HS-27A (cell line): ENCODE measurements around the gene SRD5A1.

Experiments
- DNase-seq: peaks from one replicate; pipeline ENCODE4 v3.0.0-alpha.2; 2012; ENCODE audit warnings: low read depth, missing footprints

Gene SRD5A1, protein sequence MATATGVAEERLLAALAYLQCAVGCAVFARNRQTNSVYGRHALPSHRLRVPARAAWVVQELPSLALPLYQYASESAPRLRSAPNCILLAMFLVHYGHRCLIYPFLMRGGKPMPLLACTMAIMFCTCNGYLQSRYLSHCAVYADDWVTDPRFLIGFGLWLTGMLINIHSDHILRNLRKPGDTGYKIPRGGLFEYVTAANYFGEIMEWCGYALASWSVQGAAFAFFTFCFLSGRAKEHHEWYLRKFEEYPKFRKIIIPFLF

DNA sequence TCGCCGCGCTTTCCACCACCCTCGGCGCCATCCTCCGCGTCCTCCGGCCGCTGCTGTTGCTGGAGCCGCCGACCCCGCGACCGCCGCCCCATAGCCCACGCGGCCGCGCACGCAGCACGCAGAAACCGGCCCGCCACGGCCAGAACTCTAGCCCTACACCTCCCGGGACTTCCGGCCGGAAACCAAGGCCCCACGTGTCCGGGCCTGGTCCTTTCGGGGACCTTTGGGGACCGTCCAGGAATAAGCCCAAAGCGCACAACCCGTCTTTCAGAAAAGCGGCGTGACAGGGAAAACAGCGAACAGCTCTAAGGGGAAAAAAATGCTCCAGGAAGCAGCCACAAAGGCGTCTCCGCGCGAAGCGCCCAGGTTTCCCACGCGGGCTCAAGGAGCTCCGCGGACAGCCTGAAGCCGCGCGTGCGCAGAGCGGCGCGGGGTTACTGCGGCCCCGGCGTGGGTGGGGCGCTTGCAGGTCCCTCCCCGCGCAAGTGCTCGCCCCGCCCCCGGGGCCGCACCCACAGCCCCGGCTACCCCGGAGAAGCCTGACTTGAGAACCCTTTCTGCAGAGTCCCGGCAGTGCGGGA, at the start of gene SRD5A1, which contains the start of gene NSUN2:
SRD5A1 (plus strand) TSS at position 553 of the 581 bp plus-strand sequence. CDS start 137 bp downstream, outside the sequence.
NSUN2 (minus strand) TSS at position 157 of the 581 bp plus-strand sequence; CDS start at position 92, 65 bp downstream.
- DNase-seq, result peak; percentile 87

DNA sequence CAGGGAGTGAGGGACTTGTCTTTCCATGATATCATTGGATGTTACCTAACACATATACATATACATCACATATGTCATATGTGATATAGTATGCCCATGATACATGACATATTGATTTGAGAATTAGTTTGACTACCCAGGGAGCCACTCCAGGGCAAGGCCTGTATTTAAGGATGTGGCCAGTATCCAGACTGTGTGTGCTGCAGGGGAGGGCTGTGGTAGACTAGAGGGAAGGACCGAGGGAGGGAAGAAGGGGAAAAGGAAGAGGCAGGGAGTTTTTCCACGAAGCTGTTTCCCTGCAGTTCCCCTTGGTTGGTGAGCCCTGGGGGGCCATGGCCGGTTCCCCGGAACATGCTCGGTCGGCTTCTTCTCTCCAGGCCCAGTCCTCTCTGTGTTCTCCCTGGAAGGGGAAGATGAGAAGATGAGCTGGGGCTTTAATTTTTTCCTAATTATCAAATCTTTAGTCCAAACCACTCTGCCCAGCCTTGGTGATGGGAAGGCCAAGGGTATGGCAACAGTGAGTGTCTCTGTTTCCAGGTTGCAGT, 49.1 kb upstream of the SRD5A1 start:
- DNase-seq, result no peak

DNA sequence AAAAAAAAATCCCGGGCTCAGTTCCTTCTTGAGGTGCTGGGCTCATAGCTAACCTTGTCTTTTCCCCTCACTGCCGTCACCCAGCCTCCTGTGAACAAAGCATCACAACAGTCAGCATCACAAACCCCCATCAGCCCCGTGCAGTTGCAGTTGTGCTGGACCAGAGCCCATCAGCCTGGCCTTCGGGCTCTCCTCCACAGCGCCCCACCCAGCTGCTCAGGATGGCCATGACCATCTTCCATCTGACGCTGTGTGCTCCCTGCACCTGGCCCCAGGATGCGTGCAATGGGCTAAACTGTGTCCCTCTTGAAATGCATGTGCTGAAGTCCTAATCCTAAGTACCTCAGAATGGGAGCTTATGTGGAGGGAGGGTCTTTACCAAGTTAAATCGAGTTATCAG, 48.5 kb upstream of the SRD5A1 start:
- no peak for DNase-seq

DNA sequence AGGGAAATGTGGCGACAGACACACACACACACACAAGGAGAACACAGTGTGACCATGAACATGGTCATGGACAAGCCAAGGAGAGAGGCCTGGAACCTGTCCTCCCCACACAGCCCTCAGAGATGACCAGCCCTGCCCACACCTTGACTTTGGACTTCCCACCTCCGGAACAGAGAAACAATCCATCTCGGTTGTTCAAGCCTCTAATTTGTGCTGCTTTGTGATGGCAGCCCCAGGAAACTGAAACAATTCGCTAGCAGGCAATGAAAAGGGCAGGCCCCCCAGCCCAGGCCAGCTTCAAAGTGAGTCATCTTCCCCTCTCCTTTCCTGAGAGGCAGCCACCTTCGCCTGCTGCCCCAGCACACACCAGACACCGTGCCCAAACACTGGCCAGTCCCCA, 48.1 kb upstream of the SRD5A1 start:
- DNase-seq, result no peak

DNA sequence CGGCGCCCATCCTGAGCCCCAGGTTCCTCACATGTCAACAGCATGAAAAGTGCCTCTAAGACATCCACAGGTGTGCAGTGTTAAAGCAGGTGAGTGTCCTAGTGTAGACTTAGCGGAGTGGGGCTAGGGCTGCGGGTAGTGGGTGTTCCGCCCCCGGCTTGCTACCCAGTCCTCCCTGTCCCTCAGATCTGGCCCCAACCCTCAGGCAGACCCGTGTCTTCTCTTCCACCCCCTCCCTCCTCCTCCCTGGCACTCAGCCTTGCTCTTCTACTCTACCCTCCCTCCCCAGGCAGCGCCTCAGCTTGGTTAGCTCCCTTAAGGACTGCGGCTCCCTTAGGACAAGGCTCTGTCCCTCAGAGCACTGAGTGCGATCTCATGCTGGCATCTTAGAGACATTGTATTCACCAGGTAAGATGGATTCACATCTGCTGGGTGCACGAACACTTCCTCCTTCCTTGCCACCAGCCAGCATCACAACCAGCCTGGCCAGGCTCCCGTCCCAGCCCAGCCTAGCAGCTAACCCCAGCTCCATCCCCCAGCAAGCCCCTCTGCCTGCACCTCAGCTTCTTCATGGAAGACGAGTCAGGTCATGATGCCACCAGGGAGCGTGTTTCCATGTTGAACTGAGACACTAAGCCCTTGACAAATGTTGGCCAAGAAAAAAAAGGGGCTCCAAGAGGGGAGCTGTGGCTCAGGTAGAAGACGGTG, 47.1 kb upstream of the SRD5A1 start:
- DNase-seq, result no peak

DNA sequence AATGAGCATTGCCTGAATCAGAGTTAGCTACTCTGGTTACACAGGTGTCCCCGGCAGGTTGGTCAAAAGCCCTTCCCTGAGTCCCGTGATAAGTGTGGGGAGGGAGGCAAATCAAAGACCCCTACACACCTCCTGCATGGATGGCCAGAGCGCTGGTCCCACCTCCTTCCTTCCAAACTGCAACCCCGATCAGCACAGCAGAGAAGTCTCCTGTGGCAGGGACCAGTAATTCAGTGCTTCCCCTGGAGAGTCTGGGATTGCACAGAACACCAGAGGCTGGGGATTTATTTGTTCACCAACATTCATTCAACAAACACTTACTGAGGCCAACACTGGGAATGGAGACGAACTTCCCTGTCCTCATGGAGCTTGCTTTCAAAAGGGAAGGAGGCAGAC, 46.6 kb upstream of the SRD5A1 start:
- no peak for DNase-seq

DNA sequence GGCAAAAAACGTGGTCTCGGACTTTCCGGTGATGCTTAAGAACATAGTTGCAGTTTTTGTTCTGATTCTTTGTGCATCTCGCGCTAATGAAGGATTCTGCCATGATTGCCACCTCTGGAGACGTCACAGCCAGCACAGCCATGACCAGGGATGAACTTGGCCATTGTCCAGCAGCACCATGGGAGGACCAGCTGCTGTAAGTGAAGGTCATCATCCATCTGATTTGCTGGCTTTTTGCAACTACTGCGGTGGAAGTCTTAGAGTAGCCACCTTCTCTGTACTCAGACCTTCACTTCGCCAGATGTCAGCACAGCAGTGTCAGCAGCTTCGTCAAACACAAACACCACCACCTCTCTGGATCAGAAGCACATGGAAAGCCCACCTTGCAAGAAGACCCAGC, 46.1 kb upstream of the SRD5A1 start:
- DNase-seq, result no peak

DNA sequence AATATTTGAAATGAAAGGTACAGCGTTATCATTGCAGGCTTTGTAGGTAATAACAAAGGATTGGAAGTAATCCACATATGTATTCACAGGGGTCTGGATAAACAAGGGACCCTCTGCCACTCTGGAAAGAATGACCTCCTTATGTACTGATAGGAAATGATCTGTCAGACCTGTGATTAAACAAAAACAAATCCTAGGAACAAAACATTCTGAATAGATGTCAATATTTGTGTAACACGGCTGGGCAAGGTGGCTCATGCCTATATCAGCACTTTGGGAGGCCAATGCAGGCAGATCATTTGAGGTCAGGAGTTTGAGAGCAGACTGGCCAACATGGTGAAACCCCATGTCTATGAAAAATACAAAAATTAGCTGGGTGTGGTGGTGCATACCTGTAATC, 42.7 kb upstream of the SRD5A1 start:
- DNase-seq, result no peak

DNA sequence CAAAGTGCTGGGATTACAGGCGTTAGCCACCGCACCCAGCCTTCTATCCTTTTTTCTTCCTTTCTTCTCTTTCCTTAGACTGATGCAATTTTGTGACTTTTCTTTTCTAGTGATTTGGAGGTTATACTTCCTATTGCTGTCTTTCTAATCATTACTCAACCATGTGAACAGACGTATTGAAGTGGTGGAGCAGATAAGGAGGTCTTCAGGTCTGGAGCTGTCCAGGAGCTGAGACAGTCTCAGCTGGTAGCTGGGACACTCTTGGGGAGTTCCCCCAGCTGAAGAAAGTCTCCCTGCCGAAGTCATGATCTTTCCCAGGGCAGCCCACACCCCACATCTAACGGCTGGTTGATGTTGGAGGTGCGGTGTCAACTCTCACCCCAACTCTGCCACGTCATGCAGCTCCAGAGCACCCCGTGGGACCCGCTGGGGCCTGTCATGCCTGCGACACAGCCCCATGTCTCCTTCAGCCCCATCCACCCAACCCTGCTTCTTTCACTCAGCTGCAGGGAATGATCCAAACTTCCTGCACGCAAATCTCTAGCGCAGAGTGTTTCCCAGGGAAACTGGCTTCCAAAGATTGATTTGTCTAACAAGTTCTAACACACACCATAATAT, 41.5 kb upstream of the SRD5A1 start:
- DNase-seq, result no peak

DNA sequence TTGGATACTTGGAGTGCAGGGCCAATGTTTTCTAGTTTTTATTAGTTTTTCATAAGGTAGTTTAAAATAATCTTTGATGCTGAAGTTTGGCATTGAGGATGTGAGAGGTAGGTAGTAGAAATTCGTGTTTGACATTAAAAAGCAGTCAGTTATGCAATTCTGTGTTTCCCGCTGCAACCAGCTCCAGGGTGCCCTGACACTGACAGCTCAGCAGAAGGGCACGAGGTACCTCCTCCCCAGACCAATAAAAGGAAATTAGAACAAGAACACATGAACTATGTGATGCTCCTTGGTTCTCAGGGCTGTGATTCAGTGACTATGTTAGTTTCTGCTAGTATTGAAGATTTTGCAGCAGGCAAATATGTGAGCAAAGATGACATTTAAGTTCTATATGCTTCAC, 40.6 kb upstream of the SRD5A1 start:
- no peak for DNase-seq

DNA sequence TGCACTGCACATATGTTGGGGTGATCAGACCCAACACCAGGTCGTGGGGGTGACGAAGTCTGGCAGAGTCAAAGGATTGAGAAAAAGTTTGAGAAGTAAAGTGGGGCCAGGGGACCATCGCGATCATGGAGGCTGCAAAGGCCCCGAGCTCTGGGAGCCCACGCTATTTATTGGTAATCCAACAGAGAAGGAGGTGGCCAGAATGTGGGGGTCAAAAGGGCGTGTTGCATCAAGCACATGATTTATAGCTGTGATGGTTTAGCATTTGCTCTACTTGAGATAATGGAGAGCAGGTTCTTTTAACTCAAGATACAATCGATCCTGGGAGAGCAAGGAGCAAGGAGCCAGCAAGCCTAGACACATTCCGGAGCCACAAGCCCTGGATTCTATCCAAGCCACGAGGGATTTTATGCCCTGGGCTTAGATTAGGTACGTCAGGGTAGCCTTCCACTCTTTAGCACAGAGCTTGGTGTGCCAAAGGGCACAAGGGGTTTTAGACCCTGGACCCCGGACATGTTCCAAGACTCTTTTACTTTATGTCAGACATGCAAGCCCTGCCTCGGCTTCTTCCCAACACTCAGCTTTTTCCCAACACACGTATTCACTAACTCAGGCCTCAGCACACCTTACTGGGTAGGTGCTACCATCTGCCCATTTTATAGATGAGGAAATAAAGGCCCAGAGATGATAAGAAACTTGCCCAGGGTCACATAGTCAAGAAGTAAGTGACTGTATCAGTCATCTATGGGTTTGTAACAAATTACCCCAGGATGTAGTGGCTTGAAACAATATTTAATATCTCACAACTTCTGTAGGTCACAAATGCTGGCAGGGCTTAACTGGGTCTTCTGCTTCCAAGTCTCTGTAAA, 39.9 kb upstream of the SRD5A1 start:
- DNase-seq, result no peak

DNA sequence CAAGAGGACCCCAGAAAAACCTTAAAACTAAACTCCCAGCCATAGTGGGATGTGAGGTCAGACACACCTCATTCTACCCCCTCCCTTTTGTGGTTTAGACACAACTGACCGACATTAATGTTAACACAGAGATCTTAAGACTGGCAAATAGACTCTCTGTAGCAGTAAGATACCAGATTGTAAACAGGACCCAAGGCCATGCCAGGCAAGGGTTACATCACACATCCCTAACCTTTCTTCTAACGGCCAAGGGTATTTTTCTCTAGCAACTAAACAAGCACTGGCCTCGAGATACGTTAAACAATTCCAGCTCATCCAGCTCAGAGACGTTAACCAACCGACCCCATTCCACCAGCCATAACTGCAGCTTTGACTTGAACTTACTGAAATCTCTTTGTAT, 39.2 kb upstream of the SRD5A1 start:
- no peak for DNase-seq

DNA sequence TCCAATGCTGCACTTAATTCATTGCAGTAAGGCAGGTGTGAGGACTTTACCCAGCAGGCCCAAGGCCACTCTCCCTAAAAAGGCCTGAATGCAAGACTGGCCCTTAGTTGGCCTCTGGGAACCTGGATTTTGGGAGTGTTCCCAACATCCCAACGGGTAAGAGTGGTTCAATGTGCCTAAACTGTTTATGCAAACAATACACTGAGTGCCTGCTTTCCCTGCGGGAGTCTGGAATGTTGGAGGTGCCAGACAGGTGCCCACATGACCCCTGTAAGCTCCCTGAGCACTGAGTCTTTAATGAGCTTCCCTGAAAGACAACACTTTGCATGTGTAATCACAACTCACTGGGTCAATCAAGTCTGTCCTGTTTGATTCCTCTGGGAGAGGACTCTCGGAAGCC, 37.8 kb upstream of the SRD5A1 start:
- DNase-seq, result no peak

DNA sequence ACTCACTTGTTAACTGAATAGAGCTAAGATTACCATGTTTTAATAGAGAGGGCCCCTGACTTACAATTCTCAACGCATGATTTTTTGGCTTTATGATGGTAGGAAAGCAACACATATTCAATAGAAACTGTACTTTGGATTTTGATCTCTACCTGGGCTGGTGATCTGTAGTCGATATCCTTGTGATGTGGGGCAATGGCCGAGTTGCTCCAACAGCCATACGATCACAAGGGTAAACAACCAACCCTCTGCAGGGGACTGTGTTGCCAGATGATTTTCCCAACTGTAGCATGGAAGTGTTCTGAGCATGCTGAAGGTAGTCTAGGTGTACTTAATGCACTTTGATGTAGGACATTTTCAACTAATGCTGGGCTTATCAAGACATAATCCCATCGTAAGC, 36.9 kb upstream of the SRD5A1 start:
- no peak for DNase-seq

DNA sequence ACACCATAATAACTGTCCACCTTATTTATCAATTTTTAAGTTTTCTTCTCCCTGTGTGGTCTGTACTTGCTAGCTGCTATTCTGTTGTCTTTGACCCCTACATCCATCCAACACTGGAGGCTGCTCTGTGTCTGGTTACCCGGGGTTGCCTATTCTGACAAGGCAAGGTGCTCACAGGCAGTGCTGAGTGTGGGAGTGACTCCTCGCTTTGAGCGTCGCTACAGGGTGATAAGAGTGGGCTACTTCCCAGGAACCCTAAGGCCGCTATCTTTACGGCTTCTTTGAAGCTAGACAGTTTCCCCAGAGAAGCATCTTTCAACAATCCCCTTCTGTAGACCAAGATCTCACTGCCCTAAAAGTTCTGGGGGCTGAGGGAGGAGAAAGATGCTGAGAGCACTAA, 35.7 kb upstream of the SRD5A1 start:
- no peak for DNase-seq

DNA sequence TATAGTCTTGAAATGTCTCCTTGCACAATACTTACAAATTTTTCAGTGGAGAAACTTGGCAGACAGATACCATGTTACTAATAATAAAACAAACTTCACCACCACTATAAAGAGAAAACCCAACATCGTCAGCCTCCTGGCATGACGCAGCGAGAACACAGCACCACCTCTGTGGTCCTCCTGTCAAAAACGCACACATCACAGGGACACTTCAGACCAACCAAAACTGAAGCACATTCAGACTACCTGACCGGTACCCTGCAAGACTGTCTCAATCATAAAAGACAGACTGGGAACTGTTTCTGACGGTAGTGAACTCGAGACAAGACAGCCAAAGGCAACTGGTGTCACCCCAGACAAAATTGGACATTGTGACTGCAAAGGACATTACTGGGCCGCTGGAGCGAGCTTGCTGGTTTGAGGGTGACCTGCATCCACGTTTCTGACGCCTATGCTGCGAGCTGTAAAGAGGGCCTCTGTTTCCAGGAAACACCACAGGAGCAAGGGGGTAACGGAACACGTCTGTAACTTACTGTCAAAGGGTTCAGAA, 34.8 kb upstream of the SRD5A1 start:
- no peak for DNase-seq

DNA sequence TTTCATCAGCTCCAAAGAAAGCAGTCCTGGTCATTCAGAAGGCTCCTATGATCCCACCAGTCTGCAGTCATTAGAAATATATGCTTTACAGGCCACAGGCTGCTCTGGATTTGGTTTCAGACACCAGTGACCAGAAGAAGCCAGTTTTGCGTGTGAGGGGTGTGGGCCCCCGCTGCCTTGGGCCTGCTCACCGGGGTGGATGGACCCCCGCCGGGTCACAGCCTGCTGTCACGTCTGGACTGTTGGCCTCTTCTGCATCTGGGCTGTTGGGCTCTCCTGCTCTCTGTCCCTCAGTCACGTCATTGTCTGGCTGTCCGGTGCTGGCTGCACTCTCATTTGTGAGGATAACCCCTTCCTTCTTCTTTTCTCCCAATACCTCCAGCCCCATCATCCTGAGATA, 33.5 kb upstream of the SRD5A1 start:
- DNase-seq, result no peak

DNA sequence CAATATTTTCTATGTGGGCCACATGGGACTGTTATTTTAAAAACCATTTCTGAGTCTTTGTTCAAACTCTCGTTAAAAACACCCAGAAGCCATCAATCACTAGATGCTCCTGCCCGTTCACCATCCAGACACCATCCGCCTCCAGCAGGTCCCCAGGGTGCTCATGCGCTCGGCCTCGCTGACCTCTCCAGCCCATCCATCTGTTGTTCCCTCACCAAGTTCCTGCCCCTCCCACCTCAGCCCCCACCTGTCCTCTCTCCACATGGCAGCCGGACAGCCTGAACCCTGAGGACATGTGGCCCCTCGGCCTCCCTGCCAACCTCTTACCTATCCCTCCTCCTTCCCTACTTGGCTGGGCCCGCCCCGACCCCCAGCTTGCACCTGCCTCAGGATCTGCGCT, 32.0 kb upstream of the SRD5A1 start:
- no peak for DNase-seq

DNA sequence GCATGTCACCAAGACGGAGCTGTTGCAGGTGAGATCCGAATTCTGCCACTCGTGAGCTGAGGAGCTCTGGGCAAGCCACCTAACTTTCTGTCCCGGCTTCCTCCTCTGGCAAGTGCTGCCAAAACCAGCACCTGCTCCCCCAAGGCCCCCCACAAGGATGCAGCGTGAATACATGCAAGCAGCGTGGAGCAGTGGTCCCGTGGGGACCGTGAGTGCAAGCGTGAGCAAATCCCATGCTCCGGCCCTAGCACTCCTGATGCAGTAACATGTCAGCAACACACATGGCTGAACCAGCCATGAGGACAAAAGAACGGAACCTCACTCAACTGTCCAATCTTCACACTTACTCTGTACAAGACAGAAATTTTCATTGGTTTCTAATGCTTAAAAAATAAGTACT, 31.4 kb upstream of the SRD5A1 start:
- no peak for DNase-seq

DNA sequence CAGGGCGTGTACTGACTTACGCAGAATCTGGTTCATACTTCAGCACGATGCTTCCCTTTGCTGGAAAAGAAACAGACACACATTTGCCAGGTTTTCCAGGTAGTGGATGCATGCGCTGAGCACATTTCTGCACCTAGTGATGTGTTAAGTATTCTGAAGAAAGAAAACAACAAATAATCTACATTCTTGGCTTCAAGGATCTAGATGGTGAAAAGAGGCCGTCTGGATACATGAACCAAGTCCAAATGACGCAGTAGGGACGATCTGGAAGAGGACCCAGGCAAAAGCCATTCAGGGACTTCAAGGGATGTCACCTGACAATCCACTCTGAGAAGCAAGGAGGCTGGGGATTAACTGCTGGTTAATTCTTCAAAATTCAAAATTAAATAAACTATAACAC, 30.8 kb upstream of the SRD5A1 start:
- no peak for DNase-seq

DNA sequence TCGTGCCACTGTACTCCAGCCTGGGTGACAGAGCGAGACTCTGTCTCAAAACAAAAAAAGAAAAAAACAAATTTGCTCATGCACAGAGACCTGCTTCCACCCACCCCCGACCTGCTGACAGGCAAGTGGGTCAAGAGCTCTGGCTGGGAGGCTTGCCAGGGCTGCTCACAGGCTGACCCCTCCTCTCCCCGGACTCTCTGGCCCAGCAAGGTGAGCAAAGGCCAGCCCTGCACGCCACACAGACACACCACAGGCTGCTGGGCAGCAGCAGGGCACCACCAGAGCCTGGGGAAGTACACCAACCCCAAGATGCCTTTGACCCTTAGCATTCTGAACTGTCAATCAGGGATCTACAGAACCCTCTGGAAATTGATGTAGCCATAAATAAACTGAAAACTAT, 29.6 kb upstream of the SRD5A1 start:
- no peak for DNase-seq
